Kidney (tissue), 14 donors: ENCODE results near the gene SPIRE1. TPM values are rescaled to one million over a fixed set of nuclear protein-coding genes. Genes with fewer than 3 reads are reported as not detected.
A peak's percentile ranks its signal among the peaks of the same experiment; 100 is the strongest.

Experiments used
- DNase-seq, 5 donors: peaks; one replicate each; pipeline ENCODE4 v3.0.0-alpha.2; 2013 to 2020
- FAIRE-seq: peaks from 2 replicates; lab custom pipeline; 2012; peaks lifted over from hg19 to GRCh38; lab: Jason Lieb, UNC
- H3K27ac ChIP-seq, 2 donors: one replicate each; pipeline ENCODE4 v1.7.0; 2013; ENCODE audit warnings: low read depth in 2 of 2, low read length in 2 of 2, inconsistent platforms in 1 of 2
- H3K27me3 ChIP-seq: one replicate; pipeline ENCODE4 v1.7.1; 2013; ENCODE audit warnings: low read length, inconsistent platforms; ENCODE audit not compliant: control insufficient read depth, insufficient read depth
- H3K36me3 ChIP-seq, 3 donors: one replicate each; pipeline versions ENCODE4 v1.7.0 to v1.7.1; 2013; ENCODE audit warnings: low read length in 3 of 3, control low read depth in 1 of 3, inconsistent platforms in 1 of 3; ENCODE audit not compliant: insufficient read depth in 3 of 3, control insufficient read depth in 2 of 3
- H3K4me1 ChIP-seq, 3 donors: one replicate each; pipeline versions ENCODE4 v1.7.0 to v1.7.1; 2013; ENCODE audit warnings: low read length in 3 of 3, inconsistent platforms in 1 of 3, low read depth in 1 of 3; ENCODE audit not compliant: control insufficient read depth in 2 of 3, insufficient read depth in 2 of 3
- H3K4me3 ChIP-seq, 3 donors: one replicate each; pipeline versions ENCODE4 v1.7.0 to v1.8.1; 2013; ENCODE audit warnings: low read length in 3 of 3, control low read depth in 1 of 3, inconsistent platforms in 1 of 3
- H3K9ac ChIP-seq, 3 donors: one replicate each; pipeline versions ENCODE4 v1.7.0 to v1.7.1; 2013; ENCODE audit warnings: low read length in 3 of 3, control low read depth in 1 of 3, inconsistent platforms in 1 of 3
- H3K9me3 ChIP-seq, 3 donors: one replicate each; pipeline versions ENCODE4 v1.7.0 to v1.7.1; 2013; ENCODE audit warnings: low read length in 3 of 3, control low read depth in 1 of 3, inconsistent platforms in 1 of 3; ENCODE audit not compliant: control insufficient read depth in 2 of 3, insufficient read depth in 1 of 3
- intact Hi-C: fragments of 100-400 bp; cut with DNase I; formaldehyde crosslinking; loops from one replicate; pipeline ENCODE4 v1.11.1; 2022
- polyA plus RNA-seq: library from polyadenylated mRNA; stranded (reverse); fragments of 350-450 nt; fragmentation: Illumina TruSeq; extraction: RNeasy Lipid Tissue Mini Kit (QIAGEN cat#74804); gene quantifications from one replicate; pipeline ENCODE4 v1.2.3, GENCODE V29; 2014; ENCODE audit warnings: low read depth, low replicate concordance; ENCODE audit not compliant: insufficient read depth
- total RNA-seq: library from RNA; stranded (reverse); fragmentation: NEBNext Ultra II Directional; extraction: Animal tissue kit (Norgen Biotek cat#: 25700); gene quantifications from one replicate; pipeline ENCODE4 v1.2.1, GENCODE V29; 2021
- TF ChIP-seq, protein P1 (sequence below): IDR thresholded peaks from 3 replicates; pipeline ENCODE4 v1.5.1; 2012; ENCODE audit warnings: mild to moderate bottlenecking, moderate library complexity, borderline replicate concordance; ENCODE audit not compliant: insufficient read depth; ENCODE audit errors: extremely low read depth
- donor health status: control.
- donor health status: control.
- donor health status: control.
- donor health status: control.
- donor health status: control.
- donor health status: DM: yes; HTN: yes; CAD: no.
- donor health status: Normal renal cell carcinoma (clear cell type).

The SPIRE1 gene
- total and polyA plus RNA-seq, 2 donors from 2014 or later, result 12.3 to 35.1 TPM

GRCh38 chr18:12408247-12408869 is 249.5 kb downstream of the SPIRE1 start:
- H3K4me1 ChIP-seq, result peaks cover 0 to 4% (median 0%) of the 10 kb centered on the region in 3 donors
- no peaks in the 10 kb centered on the region for H3K9me3 ChIP-seq
- TF ChIP-seq, protein P1, sequence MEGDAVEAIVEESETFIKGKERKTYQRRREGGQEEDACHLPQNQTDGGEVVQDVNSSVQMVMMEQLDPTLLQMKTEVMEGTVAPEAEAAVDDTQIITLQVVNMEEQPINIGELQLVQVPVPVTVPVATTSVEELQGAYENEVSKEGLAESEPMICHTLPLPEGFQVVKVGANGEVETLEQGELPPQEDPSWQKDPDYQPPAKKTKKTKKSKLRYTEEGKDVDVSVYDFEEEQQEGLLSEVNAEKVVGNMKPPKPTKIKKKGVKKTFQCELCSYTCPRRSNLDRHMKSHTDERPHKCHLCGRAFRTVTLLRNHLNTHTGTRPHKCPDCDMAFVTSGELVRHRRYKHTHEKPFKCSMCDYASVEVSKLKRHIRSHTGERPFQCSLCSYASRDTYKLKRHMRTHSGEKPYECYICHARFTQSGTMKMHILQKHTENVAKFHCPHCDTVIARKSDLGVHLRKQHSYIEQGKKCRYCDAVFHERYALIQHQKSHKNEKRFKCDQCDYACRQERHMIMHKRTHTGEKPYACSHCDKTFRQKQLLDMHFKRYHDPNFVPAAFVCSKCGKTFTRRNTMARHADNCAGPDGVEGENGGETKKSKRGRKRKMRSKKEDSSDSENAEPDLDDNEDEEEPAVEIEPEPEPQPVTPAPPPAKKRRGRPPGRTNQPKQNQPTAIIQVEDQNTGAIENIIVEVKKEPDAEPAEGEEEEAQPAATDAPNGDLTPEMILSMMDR, result no peak
- DNase-seq (peak in 1 of 5 donors; percentile 43), FAIRE-seq (no peak)
- intact Hi-C loops, result no loop called here
- peak overlapping the region; percentile 39 to 62 (median 54) for H3K4me3 ChIP-seq
- H3K9ac ChIP-seq, result peak overlapping the region; percentile 2 to 38 (median 13)
- no peaks in the 10 kb centered on the region for H3K27me3 ChIP-seq
- H3K36me3 ChIP-seq, result no peaks in the 10 kb centered on the region
- no peak overlapping the region for H3K27ac ChIP-seq

DNA sequence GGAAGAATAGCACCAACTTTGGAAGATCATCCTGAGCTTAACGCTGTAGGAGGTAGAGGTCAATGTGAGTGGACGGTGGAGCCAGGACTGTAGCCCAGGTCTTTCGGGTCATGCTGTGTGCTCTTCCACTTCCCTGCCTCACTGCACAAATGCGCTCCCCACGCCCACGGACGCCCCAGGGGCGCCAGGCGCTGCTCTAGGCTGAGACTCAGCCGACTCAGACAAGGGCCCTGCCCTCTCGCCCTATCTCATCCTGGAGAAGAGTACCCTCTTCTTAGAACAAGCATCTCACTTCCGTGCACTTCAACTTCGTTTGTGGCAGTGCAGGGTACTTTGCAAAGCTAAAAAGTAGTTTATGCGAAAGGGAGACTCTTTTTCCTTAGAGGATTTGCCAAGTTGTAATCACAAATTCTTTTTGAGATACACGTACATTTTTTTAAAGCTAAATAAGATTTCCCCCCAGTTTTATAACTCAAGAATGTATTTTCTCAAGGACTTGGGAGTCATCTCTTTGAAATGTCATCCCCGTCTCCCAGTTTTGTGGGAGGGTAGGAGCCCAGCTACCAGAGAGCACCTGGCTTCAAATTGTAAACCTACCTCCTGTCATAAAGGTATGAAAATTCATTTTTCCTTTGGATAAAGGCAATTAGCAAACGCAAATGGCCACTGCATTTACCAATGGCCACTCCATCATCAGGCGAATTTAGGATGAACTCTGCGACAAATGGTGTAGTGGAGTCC is 251.4 kb downstream of the SPIRE1 start:
- Histone ChIP-seq H3K27me3 (no peaks in the 10 kb centered on the region), H3K4me3 (no peak overlapping the region), H3K4me1 (peaks cover 0 to 4% (median 0%) of the 10 kb centered on the region in 3 donors), H3K9ac (no peak overlapping the region), H3K9me3 (no peaks in the 10 kb centered on the region), H3K36me3 (no peaks in the 10 kb centered on the region), H3K27ac (no peak overlapping the region)
- TF ChIP-seq, protein P1, result no peak
- FAIRE-seq (no peak), DNase-seq (no peak)
- intact Hi-C loops, result no loop called here

- no peak overlapping the region for H3K4me3 ChIP-seq
- TF ChIP-seq, protein P1, result no peak
- no peaks in the 10 kb centered on the region for H3K27me3 ChIP-seq
- DNase-seq (no peak), FAIRE-seq (no peak)
- H3K9ac ChIP-seq, result no peak overlapping the region
- peaks cover 0 to 4% (median 0%) of the 10 kb centered on the region in 3 donors for H3K4me1 ChIP-seq
- no peaks in the 10 kb centered on the region for H3K9me3 ChIP-seq
- intact Hi-C loops, result no loop called here
- H3K27ac ChIP-seq, result no peak overlapping the region
- H3K36me3 ChIP-seq, result no peaks in the 10 kb centered on the region
Measured at GRCh38 chr18:12405066-12405465, 252.8 kb downstream of the SPIRE1 start.
